Measurements from ENCODE around the gene BDKRB1. TPM values are rescaled to one million over a fixed set of nuclear protein-coding genes. Genes with fewer than 3 reads are reported as not detected.

The BDKRB1 gene
- total RNA-seq, 4 donors from 2014 or later = 0.51 TPM; not detected in 3

DNA sequence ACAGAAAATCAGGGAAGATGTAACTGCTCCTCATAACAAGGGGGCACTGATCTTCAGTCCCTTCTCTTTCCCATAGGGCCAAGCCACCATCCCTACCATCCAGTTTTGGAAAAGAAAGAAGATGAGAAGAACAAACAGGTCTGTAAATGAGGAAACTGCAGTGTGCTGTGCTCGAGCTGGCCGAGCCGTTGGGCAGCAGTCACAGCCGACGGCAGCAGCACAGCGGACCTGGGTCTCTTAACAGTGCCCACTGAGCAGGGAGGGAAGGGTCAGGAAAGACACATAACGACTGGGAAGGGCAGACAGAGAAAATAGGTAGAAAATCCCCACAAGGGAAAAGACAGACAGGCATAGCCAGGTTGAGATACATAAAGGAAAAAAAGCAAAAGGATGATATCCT lies 38.2 kb downstream of the BDKRB1 start:
- TF ChIP-seq, protein P1, sequence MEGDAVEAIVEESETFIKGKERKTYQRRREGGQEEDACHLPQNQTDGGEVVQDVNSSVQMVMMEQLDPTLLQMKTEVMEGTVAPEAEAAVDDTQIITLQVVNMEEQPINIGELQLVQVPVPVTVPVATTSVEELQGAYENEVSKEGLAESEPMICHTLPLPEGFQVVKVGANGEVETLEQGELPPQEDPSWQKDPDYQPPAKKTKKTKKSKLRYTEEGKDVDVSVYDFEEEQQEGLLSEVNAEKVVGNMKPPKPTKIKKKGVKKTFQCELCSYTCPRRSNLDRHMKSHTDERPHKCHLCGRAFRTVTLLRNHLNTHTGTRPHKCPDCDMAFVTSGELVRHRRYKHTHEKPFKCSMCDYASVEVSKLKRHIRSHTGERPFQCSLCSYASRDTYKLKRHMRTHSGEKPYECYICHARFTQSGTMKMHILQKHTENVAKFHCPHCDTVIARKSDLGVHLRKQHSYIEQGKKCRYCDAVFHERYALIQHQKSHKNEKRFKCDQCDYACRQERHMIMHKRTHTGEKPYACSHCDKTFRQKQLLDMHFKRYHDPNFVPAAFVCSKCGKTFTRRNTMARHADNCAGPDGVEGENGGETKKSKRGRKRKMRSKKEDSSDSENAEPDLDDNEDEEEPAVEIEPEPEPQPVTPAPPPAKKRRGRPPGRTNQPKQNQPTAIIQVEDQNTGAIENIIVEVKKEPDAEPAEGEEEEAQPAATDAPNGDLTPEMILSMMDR (IDR thresholded peaks at IDR 0.05; ENCODE audit: low read depth) = no peak

DNA sequence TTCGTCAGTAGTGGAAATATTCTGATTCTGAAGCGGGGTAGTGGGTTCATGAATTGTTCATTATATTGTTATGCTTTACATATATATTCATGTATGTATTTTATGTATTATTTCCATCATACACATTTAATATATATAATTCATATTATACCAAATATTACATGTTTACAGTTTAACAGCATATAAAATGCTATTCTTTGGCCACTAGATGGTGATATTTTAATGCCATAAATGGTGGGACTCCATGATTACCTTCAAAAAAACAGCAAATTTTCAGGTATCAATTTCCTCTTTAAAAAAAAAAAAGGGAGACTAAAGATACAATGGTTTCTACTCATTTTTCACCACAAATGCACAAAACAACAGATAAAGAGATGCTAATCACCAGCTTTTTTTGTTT lies 41.0 kb downstream of the BDKRB1 start:
- TF ChIP-seq, protein P1 (IDR thresholded peaks at IDR 0.05; ENCODE audit: low read depth) = no peak

DNA sequence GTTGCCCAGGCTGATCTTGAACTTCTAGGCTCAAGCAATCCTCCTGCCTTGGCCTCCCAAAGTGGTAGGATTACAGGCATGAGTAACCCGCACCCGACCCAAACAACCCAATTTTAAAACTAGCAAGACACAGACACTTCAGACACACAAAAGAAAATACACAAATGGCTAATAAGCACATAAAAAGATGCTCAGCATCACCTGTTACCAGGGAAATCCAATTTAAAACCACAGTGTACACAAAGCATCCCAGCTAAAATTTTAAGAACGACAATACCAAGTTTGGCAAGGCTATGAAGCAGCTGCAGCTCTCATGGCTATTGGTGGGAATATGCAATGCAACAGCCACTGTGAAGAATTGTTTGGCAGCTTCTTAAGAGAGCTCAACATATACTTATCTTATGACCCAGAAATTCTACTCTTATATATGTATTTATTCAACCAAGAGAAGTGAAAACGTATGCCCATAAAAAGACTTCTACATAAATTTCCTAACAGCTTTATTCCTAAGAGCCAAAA lies 42.0 kb downstream of the BDKRB1 start:
- TF ChIP-seq, protein P1 (IDR thresholded peaks at IDR 0.05; ENCODE audit: low read depth) = no peak

DNA sequence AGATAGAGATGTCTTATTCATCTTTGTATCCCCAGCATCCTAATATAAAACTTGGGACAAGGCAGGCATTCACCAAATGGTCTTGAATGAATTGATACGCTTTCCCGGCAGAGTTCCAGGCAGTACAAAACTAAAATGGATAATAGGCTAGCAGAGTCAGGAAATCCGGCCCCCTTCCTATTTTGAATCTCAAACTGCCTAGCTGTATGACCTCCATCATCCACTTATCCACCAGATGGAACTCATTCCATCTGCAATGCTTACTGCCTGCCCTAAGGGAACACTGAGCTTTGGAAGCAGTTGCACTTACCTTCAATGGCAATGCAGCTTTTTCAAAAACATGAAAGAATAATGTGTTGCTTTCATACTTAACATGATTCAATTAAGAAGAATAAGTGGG lies 43.4 kb downstream of the BDKRB1 start:
- TF ChIP-seq, protein P1 (IDR thresholded peaks at IDR 0.05; ENCODE audit: low read depth) = no peak

DNA sequence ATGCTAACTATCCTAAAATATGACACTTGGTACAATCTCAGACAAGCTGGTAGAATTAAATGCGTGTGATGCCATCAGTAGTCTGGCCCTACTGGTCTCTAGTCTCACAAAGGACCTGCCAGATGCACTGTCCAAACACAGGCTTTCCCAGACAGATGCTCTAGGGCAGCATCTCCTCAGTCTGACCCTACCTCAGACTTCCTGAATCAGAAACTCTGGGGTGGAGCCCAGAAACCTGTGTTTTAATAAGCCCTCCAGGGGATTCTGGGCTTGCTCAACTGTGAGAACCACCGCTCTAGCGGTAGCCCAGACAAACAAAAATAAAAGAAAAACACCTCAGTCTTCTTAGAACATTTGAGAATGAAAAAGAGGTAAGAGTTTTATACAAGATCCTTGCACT lies 48.0 kb downstream of the BDKRB1 start:
- TF ChIP-seq, protein P1 (IDR thresholded peaks at IDR 0.05; ENCODE audit: low read depth) = no peak

DNA sequence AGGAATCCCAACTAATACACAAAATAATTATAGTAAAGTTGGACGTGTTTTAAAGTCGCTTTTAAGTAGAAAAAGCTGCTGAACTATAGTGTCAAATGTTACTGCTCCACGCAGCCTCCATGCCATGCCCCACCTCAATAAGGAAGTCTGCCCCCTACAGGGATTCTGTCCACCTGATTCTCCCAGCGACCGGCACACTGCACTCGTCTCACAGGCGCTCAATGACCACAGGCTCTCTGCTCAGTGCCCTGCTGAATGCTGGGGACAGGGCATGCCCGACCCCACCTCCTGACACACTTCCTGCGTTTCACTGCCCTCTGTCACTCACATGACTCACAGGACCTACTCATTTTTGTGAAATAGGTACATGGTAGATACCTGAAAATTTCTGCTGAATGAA lies 48.9 kb downstream of the BDKRB1 start:
- TF ChIP-seq, protein P1 (IDR thresholded peaks at IDR 0.05; ENCODE audit: low read depth) = no peak

DNA sequence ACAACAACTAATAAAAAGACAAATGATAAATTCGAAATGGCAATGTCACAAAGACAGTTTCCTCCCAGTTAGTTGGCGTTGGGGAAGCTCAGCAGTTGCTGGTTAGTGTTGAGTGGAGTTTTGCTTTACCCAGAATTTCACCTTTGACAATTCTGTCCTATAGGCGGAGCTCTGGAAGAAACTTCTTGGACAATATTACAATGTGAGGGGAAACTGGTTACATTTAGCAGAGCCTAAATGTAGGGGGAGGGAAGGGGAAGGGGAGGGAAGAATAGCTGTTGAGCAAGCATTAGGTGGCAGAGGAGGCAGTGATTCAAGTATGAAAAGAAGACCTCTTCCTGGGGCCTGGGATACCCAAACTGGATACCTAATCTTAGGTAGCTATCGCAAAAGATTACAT lies 51.4 kb downstream of the BDKRB1 start:
- TF ChIP-seq, protein P1 (IDR thresholded peaks at IDR 0.05; ENCODE audit: low read depth) = no peak
